ENCODE measurements around the gene MCTS1.
"Not testable (repeated sequence)": the region's sequence is repeated elsewhere in the genome, so short reads cannot be mapped to it uniquely, and the experiment has no call there.

Gene MCTS1

DNA sequence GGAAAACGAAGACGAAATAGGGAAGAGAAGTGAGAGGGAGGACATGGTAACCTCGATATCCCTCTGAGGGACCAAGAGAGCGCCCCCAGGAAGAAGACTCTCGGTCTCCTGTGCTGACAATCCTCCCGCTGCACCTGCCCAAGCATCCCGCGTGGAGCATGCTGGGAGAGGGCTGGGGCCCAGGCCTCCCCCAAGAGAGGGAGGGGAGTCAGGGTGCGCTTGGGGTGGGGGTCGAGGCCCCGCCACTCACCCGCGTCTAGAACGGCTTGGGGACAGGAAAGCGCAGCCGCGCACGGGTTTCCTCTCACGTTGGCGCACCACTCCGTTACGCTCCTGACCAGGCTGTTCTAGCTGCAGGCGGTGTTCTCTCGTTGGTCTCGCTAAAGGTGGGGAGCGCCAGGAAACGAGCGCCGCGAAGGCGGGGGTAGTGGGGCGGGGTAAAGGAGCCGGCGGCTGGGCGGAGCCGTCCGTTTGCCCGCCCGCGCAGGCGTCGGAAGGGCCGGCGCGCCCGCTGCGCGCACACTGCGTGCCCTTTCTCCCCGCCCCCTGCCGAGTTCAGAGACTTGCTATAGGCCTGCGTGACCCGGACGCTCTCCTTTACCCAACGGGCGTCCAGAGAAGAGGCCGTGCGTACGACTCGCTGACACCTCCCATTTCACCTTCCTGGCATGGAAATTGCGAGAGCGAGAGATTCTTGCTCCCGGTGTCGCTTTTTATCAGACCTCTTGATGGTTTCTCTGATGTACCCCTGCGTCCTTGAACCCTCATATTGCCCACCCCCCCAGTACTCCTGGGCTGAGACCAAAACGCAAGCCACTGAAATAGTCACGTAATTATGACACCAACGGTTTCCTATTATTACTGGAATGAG lies 26.0 kb downstream of the MCTS1 start, which contains the start of gene C1GALT1C1:
C1GALT1C1 (minus strand) TSS at position 388 of the 871 bp plus-strand sequence. CDS start 2,888 bp downstream, outside the sequence.
- in situ Hi-C loops (cut with MboI; ENCODE audit: low sequenced_read_pairs) = no loop called here

- in situ Hi-C loops (cut with MboI; ENCODE audit: low sequenced_read_pairs) = no loop called here
Observed at GRCh38 chrX:120638619-120639018, 34.7 kb downstream of the MCTS1 start.

- in situ Hi-C loops (cut with MboI; ENCODE audit: low sequenced_read_pairs) = no loop called here
Observed at GRCh38 chrX:120642871-120643270, 39.0 kb downstream of the MCTS1 start.

DNA sequence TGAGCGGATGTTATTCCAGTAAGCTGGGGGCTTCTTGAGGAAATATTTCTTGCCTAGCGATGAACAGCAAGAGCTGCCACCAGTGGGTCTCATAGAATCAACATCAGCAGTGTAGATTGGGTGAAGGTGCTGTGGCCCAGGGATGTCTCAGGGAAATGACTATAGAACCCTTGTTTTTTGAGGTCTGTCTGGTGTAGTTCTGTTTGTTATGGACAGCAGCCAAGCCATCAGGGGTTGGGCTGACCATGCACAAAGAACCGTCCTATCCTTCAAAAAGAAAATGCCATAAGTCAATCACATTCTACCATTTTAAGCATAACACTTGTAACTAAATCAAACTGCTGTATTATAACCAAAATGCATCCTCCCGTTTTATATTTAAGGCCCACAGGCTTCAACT lies 43.2 kb downstream of the MCTS1 start:
- in situ Hi-C loops (cut with MboI; ENCODE audit: low sequenced_read_pairs) = no loop called here

GRCh38 chrX:120652256-120652655 lies 48.4 kb downstream of the MCTS1 start:
- in situ Hi-C loops (cut with MboI; ENCODE audit: low sequenced_read_pairs) = not testable (repeated sequence)

GRCh38 chrX:120653000-120653399 lies 49.1 kb downstream of the MCTS1 start:
- in situ Hi-C loops (cut with MboI; ENCODE audit: low sequenced_read_pairs) = no loop called here

GRCh38 chrX:120660637-120661036 lies 56.7 kb downstream of the MCTS1 start:
- in situ Hi-C loops (cut with MboI; ENCODE audit: low sequenced_read_pairs) = no loop called here

Measured in hTERT RPE-1 (cell line).